A673 (cell line): ENCODE results near the gene MMP1. TPM values are rescaled to one million over a fixed set of nuclear protein-coding genes. Genes with fewer than 3 reads are reported as not detected.

Source experiments
- BruUV-seq: library from RNA; stranded (reverse); fragments of 400-500 nt; replicated peaks from 2 replicates; lab custom pipeline; 2021; lab: Mats Ljungman, UMichigan
- CTCF ChIA-PET: fragments of 300-600 bp; sonication (Branson Sonifier 250); formaldehyde crosslinking; loops from one replicate; lab custom pipeline; 2022; ENCODE audit warnings: antibody characterized with exemption; lab: Charles Lee
- POLR2A ChIA-PET: fragments of 300-600 bp; sonication (Branson Sonifier 250); formaldehyde crosslinking; loops from one replicate; lab custom pipeline; 2022; ENCODE audit warnings: antibody characterized with exemption; ENCODE audit not compliant: low non-redundant PET; lab: Charles Lee
- DNase-seq: peaks from one replicate; pipeline ENCODE4 v3.0.0-alpha.2; 2015; ENCODE audit warnings: low spot score
- H3K27ac ChIP-seq: fragments of 200-600 bp; sonication (generic); 2 replicates; pipeline ENCODE4 v1.5.1; 2016; ENCODE audit warnings: mixed run types, low read depth, mild to moderate bottlenecking, mixed read lengths, antibody characterized with exemption, low read length; ENCODE audit not compliant: poor library complexity, severe bottlenecking
- H3K27me3 ChIP-seq: fragments of 200-600 bp; sonication (generic); replicated peaks from 2 replicates; pipeline ENCODE4 v1.6.1; 2017; ENCODE audit warnings: mixed run types, low read depth, mild to moderate bottlenecking, mixed read lengths, antibody characterized with exemption, low read length; ENCODE audit not compliant: insufficient read depth, poor library complexity
- H3K36me3 ChIP-seq: fragments of 200-600 bp; sonication (generic); 2 replicates; pipeline ENCODE4 v1.6.1; 2016; ENCODE audit warnings: mixed run types, mild to moderate bottlenecking, mixed read lengths, antibody characterized with exemption, low read length; ENCODE audit not compliant: insufficient read depth, poor library complexity, severe bottlenecking
- H3K4me1 ChIP-seq: fragments of 200-600 bp; sonication (generic); 2 replicates; pipeline ENCODE4 v1.6.1; 2017; ENCODE audit warnings: mixed run types, mild to moderate bottlenecking, mixed read lengths, antibody characterized with exemption, low read length; ENCODE audit not compliant: insufficient read depth, poor library complexity, severe bottlenecking
- H3K4me3 ChIP-seq: fragments of 200-600 bp; sonication (generic); 2 replicates; pipeline ENCODE4 v1.5.1; 2016; ENCODE audit warnings: low read depth, mixed run types, mild to moderate bottlenecking, mixed read lengths, low read length; ENCODE audit not compliant: poor library complexity, severe bottlenecking
- H3K9me3 ChIP-seq: fragments of 200-600 bp; sonication (generic); 2 replicates; pipeline ENCODE4 v1.6.1; 2016; ENCODE audit warnings: mixed run types, low read depth, mild to moderate bottlenecking, mixed read lengths, antibody characterized with exemption, low read length; ENCODE audit not compliant: poor library complexity, severe bottlenecking
- EZH2 ChIP-seq: fragments of 200-600 bp; sonication (generic); IDR thresholded peaks from 2 replicates; pipeline ENCODE4 v1.6.1; 2017; ENCODE audit warnings: borderline replicate concordance, low read depth, mild to moderate bottlenecking, mixed read lengths, antibody characterized with exemption, low read length; ENCODE audit not compliant: poor library complexity, severe bottlenecking
- intact Hi-C: fragments of 100-400 bp; cut with micrococcal nuclease; formaldehyde crosslinking; loops from one replicate; pipeline ENCODE4 v1.10.0; 2022; ENCODE audit not compliant: unreplicated experiment
- total RNA-seq: library from RNA; stranded (reverse); gene quantifications from 2 replicates; pipeline ENCODE4 v1.2.3, GENCODE V29; 2021
- TF ChIP-seq, protein P1 (sequence below): fragments of 300-800, 200-600 bp; sonication (generic); conservative IDR thresholded peaks from 2 replicates; pipeline ENCODE4 v1.5.1; 2017; ENCODE audit warnings: low read depth, mild to moderate bottlenecking, antibody characterized with exemption, low read length, moderate library complexity, mixed read lengths

MMP1 gene
- total RNA-seq, 1 experiment from 2014 or later: 815 TPM

DNA sequence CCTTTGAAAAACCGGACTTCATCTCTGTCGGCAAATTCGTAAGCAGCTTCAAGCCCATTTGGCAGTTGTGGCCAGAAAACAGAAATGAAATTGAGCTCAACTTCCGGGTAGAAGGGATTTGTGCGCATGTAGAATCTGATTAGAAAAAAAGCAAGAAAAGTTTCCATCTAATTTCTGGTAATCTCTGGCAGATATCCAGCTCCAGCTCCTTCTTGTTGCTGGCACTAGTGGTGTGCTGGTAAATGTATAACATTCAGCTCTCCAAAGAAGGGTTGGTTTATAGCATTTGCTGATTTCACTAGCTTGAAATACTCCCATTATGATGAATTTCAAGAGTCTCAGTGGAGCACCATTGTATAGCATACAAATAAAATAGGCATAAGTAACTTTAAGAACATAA is 5.4 kb downstream of the MMP1 start:
- Histone ChIP-seq H3K4me1 (peaks cover 5% of the 10 kb centered on the region), H3K4me3 (no peak overlapping the region), H3K36me3 (no peaks in the 10 kb centered on the region), H3K27me3 (no peaks in the 10 kb centered on the region), H3K9me3 (no peaks in the 10 kb centered on the region), H3K27ac (no peak overlapping the region)
- TF ChIP-seq EZH2: no peak
- ChIA-PET POLR2A (no interaction called here), CTCF (interaction anchor here (0.6 to 0.7 kb wide), 3 partner anchors 10 to 259 kb away, joined by 3 read pairs; no protein-coding TSS in a partner anchor)
- no peak for DNase-seq
- no TSS peak for BruUV-seq
- intact Hi-C loops: loop anchor here (5.0 kb wide), 1 partner anchor 150 kb away; no protein-coding TSS in a partner anchor

DNA sequence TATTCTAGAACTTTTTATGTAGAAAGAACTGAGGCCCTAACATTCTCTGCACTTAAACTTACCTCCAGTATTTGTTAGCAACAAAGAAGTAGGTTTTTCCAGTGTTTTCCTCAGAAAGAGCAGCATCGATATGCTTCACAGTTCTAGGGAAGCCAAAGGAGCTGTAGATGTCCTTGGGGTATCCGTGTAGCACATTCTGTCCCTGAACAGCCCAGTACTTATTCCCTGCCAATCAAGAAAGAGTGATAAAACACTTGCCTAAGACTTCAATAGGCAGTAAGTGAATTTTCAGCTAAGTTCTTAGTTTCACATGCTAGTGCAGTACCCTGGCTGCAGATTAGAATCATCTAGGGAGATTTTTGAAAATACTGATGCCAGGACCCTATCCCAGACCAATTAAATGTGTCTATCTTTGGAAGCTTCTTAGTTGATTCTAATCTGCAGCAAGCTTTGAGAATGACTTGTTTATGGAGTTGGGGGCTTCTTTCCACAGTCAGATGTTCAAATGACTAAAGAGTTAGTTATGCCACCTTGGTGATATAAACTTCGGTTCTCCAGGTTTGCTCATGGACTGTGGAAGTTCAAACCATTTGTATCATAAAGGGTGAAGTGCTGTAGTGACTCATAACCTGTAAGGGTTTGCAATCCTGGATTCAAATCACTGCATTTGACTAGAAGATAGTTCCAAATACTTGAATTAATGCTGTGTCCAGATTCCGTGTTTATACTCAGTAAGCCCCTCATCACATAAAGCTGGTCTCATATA is 6.5 kb downstream of the MMP1 start:
- no TSS peak for BruUV-seq
- peaks cover 5% of the 10 kb centered on the region for H3K4me1 ChIP-seq
- CTCF ChIA-PET: interaction anchor here (0.9 kb wide), 1 partner anchor 11 kb away, joined by 3 read pairs; no protein-coding TSS in a partner anchor
- H3K27ac ChIP-seq: no peak overlapping the region
- H3K9me3 ChIP-seq: no peaks in the 10 kb centered on the region
- intact Hi-C loops: loop anchor here (5.0 kb wide), 1 partner anchor 151 kb away; no protein-coding TSS in a partner anchor
- H3K36me3 ChIP-seq: no peaks in the 10 kb centered on the region
- POLR2A ChIA-PET: interaction anchor here (0.5 kb wide), 1 partner anchor 32 kb away, joined by 7 read pairs; no protein-coding TSS in a partner anchor
- no peaks in the 10 kb centered on the region for H3K27me3 ChIP-seq
- TF ChIP-seq, protein P1, sequence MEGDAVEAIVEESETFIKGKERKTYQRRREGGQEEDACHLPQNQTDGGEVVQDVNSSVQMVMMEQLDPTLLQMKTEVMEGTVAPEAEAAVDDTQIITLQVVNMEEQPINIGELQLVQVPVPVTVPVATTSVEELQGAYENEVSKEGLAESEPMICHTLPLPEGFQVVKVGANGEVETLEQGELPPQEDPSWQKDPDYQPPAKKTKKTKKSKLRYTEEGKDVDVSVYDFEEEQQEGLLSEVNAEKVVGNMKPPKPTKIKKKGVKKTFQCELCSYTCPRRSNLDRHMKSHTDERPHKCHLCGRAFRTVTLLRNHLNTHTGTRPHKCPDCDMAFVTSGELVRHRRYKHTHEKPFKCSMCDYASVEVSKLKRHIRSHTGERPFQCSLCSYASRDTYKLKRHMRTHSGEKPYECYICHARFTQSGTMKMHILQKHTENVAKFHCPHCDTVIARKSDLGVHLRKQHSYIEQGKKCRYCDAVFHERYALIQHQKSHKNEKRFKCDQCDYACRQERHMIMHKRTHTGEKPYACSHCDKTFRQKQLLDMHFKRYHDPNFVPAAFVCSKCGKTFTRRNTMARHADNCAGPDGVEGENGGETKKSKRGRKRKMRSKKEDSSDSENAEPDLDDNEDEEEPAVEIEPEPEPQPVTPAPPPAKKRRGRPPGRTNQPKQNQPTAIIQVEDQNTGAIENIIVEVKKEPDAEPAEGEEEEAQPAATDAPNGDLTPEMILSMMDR: no peak
- TF ChIP-seq EZH2: no peak
- DNase-seq: no peak
- H3K4me3 ChIP-seq: no peak overlapping the region

DNA sequence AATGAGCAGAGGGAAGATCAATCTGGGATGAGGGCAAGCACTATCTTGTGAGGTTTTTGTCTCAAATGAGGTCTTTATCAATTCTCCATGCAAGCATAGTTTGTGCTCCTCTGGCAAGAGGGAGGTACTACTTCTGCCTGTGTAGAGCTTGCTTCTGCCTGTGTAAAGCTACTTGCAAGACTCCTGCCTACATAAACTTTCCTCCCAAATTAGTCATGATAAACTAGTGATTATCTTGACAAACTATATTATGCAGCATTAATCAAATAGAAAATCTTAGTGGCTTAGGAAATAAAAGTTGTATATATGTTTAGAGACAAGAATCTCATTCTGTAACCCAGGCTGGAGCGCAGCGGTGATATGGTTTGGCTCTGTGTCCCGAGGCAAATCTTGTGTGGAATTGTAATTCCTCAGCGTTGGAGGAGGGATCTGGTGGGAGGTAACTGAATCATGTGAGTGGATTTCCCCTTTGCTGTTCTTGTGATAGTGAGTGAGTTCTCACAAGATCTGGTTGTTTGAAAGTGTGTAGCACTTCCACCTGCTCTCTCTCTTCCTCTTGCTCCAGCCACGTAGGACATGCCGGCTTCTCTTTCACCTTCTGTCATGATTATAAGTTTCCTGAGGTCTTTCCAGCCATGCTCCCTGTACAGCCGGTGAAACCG is 9.5 kb downstream of the MMP1 start:
- TF ChIP-seq, protein P1: no peak
- no peak for TF ChIP-seq EZH2

More for the DNA sequence above, 9.5 kb downstream of the MMP1 start:
- CTCF ChIA-PET: no interaction called here
- intact Hi-C loops: no loop called here
- H3K27ac ChIP-seq: no peak overlapping the region
- POLR2A ChIA-PET: no interaction called here
- no peak overlapping the region for H3K4me3 ChIP-seq
- no peaks in the 10 kb centered on the region for H3K9me3 ChIP-seq
- no peaks in the 10 kb centered on the region for H3K36me3 ChIP-seq
- DNase-seq: no peak
- no TSS peak for BruUV-seq
- no peaks in the 10 kb centered on the region for H3K27me3 ChIP-seq
- H3K4me1 ChIP-seq: no peaks in the 10 kb centered on the region
